Right lobe of liver (tissue), 6 donors: ENCODE results near the gene FER. TPM values are rescaled to one million over a fixed set of nuclear protein-coding genes. Genes with fewer than 3 reads are reported as not detected.
"Not testable (repeated sequence)": the region's sequence is repeated elsewhere in the genome, so short reads cannot be mapped to it uniquely, and the experiment has no call there.

Source experiments
- ATAC-seq, 4 donors: fragments of 200-7000 bp; cut with Tn5 transposase; one replicate each; pipeline ENCODE4 v1.9.1; 2020; ENCODE audit warnings: mild to moderate bottlenecking in 4 of 4, moderate library complexity in 4 of 4
- DNase-seq, 3 donors: peaks; one replicate each; pipeline ENCODE4 v3.0.0-alpha.2; 2020
- H3K27ac ChIP-seq, 3 donors: fragments of 200-600 bp; one replicate each; pipeline ENCODE4 v1.8.0; 2022
- H3K27me3 ChIP-seq, 2 donors: fragments of 200-600 bp; one replicate each; pipeline ENCODE4 v1.8.0; 2022
- H3K36me3 ChIP-seq, 4 donors: fragments of 200-600 bp; sonication (generic) in 1 of 4; one replicate each; pipeline versions ENCODE4 v1.5.1 to v1.8.0; 2017 to 2022; ENCODE audit warnings: control low read depth in 1 of 4
- H3K4me1 ChIP-seq, 4 donors: fragments of 200-600 bp; sonication (generic) in 1 of 4; one replicate each; pipeline versions ENCODE4 v1.5.1 to v1.8.0; 2017 to 2022; ENCODE audit warnings: control low read depth in 1 of 4
- H3K4me3 ChIP-seq, 3 donors: fragments of 200-600 bp; one replicate each; pipeline ENCODE4 v1.8.0; 2022
- H3K9me3 ChIP-seq, 4 donors: fragments of 200-600 bp; sonication (generic) in 1 of 4; one replicate each; pipeline versions ENCODE4 v1.5.1 to v1.8.0; 2017 to 2022; ENCODE audit warnings: control low read depth in 1 of 4
- CTCF ChIP-seq, 4 donors: fragments of 200-600 bp in 3 of 4; fragments of 450-650 bp in 1 of 4; IDR thresholded peaks; one replicate each; pipeline versions ENCODE4 v1.5.1 to v1.8.0; 2016 to 2022; ENCODE audit warnings: antibody characterized with exemption in 4 of 4, mild to moderate bottlenecking in 2 of 4
- POLR2A ChIP-seq: fragments of 450-650 bp; IDR thresholded peaks from one replicate; pipeline ENCODE4 v1.6.1; 2017; ENCODE audit warnings: antibody characterized with exemption, mild to moderate bottlenecking
- WGBS: methylation state at CpG from one replicate; pipeline ENCODE4 v1.1.6; 2018; ENCODE audit warnings: low coverage, low lambda C conversion rate; ENCODE audit not compliant: insufficient coverage; ENCODE audit errors: missing lambda C conversion rate; 5-methylcytosine and 5-hydroxymethylcytosine counted together
- intact Hi-C, 2 donors: fragments of 100-400 bp; cut with DNase I; formaldehyde crosslinking; loops; one replicate each; pipeline versions ENCODE4 v1.11.2 to v1.14.1; 2022
- total RNA-seq, 6 experiments: library from RNA; depleted of rRNA in 2 of 6; stranded (reverse); fragments of >200 nt in 2 of 6; fragmentation: NEBNext Ultra II Directional in 3 of 6; extraction: Animal tissue kit (Norgen Biotek cat#: 25700) in 3 of 6; gene quantifications; one replicate each; pipeline versions ENCODE4 v1.1.0 to v1.2.4, GENCODE V29; 2016 to 2023
- donor health status: DM: no; HTN: yes; CAD: no.
- donor health status: DM: no; HTN: no; CAD: no.
- donor health status: DM: no; HTN: no; CAD: no.
- donor health status: DM: no; HTN: yes; CAD: no.
- donor health status: DM: no; HTN: yes; CAD: no.

The FER gene
- total RNA-seq, 6 experiments from 2014 or later = 2.6 to 10.9 (median 5.0) TPM

- no peaks in the 10 kb centered on the region for H3K36me3 ChIP-seq
- ATAC-seq (no peak), DNase-seq (no peak)
- H3K9me3 ChIP-seq = no peaks in the 10 kb centered on the region
- H3K27ac ChIP-seq = no peak overlapping the region
- intact Hi-C loops = no loop called here
- no peaks in the 10 kb centered on the region for H3K4me1 ChIP-seq
- no peak overlapping the region for H3K4me3 ChIP-seq
- WGBS = 94% methylated on average over 3 of the region's 3 CpGs
- no peak for TF ChIP-seq POLR2A
- no peak for TF ChIP-seq CTCF (IDR thresholded peaks at IDR 0.05)
- H3K27me3 ChIP-seq = no peaks in the 10 kb centered on the region
These were observed 83.1 kb downstream of the FER start for GRCh38 chr5:108830705-108831276.

DNA sequence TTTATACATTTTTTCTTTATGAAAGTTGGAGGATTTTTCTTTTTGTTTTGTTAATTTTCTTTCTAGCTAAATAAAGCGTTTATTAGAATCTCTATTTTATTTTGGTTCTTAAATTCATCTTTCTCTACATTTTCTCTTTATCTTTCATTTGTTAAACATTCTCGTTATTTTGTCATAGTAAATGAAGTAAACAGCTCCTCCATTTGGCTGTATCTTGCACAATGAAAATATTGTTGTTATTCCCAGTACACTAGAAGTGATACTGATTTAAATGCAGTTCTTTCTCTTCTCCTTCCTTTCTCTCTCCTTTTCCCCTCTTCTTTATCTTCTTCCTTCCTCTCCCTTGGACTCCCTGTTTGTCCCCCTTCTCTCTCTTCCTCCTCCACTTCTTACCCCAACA, 88.8 kb downstream of the FER start:
- no peak for TF ChIP-seq CTCF (IDR thresholded peaks at IDR 0.05)
- TF ChIP-seq POLR2A = no peak
- intact Hi-C loops = no loop called here
- ATAC-seq (no peak), DNase-seq (no peak)
- H3K36me3 ChIP-seq = no peaks in the 10 kb centered on the region
- no peak overlapping the region for H3K27ac ChIP-seq
- no peaks in the 10 kb centered on the region for H3K9me3 ChIP-seq
- WGBS = 80% methylated on average over 2 of the region's 2 CpGs
- no peak overlapping the region for H3K4me3 ChIP-seq
- H3K27me3 ChIP-seq = no peaks in the 10 kb centered on the region
- H3K4me1 ChIP-seq = no peaks in the 10 kb centered on the region

GRCh38 chr5:108842260-108842941, 94.7 kb downstream of the FER start:
- H3K36me3 ChIP-seq, H3K9me3 ChIP-seq, H3K4me3 ChIP-seq, intact Hi-C loops, H3K27ac ChIP-seq, H3K4me1 ChIP-seq, H3K27me3 ChIP-seq, DNase-seq, ATAC-seq: not testable (repeated sequence)
- 84% methylated on average over 3 of the region's 3 CpGs for WGBS

DNA sequence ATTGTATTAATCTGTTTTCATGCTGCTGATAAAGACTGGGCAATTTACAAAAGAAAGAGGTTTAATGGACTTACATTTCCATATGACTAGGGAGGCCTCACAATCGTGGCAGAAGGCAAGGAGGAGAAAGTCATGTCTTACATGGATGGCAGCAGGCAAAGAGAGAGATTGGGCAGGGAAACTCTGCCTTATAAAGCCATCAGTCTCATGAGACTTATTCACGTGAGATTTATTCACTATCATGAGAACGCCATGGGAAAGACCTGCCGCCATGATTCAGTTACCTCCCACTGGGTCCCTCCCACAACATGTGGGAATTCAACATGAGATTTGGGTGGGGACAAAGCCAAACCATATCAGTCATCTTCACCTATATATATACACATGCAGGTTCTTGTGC, 103.4 kb downstream of the FER start:
- ATAC-seq, H3K36me3 ChIP-seq, H3K4me1 ChIP-seq, H3K9me3 ChIP-seq, H3K27me3 ChIP-seq, DNase-seq, H3K27ac ChIP-seq, H3K4me3 ChIP-seq, intact Hi-C loops: not testable (repeated sequence)
- 88% methylated on average over 4 of the region's 4 CpGs for WGBS

- ATAC-seq (no peak), DNase-seq (no peak)
- no peak overlapping the region for H3K27ac ChIP-seq
- H3K4me1 ChIP-seq = no peaks in the 10 kb centered on the region
- no peaks in the 10 kb centered on the region for H3K27me3 ChIP-seq
- H3K36me3 ChIP-seq = no peaks in the 10 kb centered on the region
- intact Hi-C loops = no loop called here
- 63% methylated on average over 1 of the region's 1 CpG for WGBS
- TF ChIP-seq POLR2A (no peak), CTCF (IDR thresholded peaks at IDR 0.05) (no peak)
- no peaks in the 10 kb centered on the region for H3K9me3 ChIP-seq
- no peak overlapping the region for H3K4me3 ChIP-seq
These were observed 110.2 kb downstream of the FER start for GRCh38 chr5:108857905-108858304.
